Activated CD8-positive, alpha-beta T cell treated with anti-CD3 and anti-CD28 coated beads for 36 hours (primary cell): ENCODE data around the gene PHIP. TPM values are rescaled to one million over a fixed set of nuclear protein-coding genes. Genes with fewer than 3 reads are reported as not detected.

Source experiments
- ATAC-seq: fragments of 200-7000 bp; cut with Tn5 transposase; one replicate; pipeline ENCODE4 v1.10.0; 2021; ENCODE audit warnings: mild to moderate bottlenecking, moderate library complexity
- CTCF ChIA-PET: fragments of 350-600 bp; sonication (Branson Sonifier 250); formaldehyde crosslinking; loops from one replicate; lab custom pipeline; 2021; ENCODE audit warnings: antibody characterized with exemption; lab: Charles Lee
- POLR2A ChIA-PET: fragments of 350-600 bp; sonication (Branson Sonifier 250); formaldehyde crosslinking; loops from one replicate; lab custom pipeline; 2021; ENCODE audit warnings: antibody characterized with exemption; lab: Charles Lee
- DNase-seq: peaks from one replicate; pipeline ENCODE4 v3.0.0-alpha.2; 2020
- H3K27ac Mint-ChIP-seq: one replicate; pipeline ENCODE4 v1.8.0; 2021; ENCODE audit warnings: mild to moderate bottlenecking, mixed read lengths
- H3K27me3 Mint-ChIP-seq: one replicate; pipeline ENCODE4 v1.8.0; 2021; ENCODE audit warnings: mixed read lengths
- H3K36me3 Mint-ChIP-seq: one replicate; pipeline ENCODE4 v1.8.0; 2021; ENCODE audit warnings: low read depth, mixed read lengths
- H3K4me1 Mint-ChIP-seq: one replicate; pipeline ENCODE4 v1.8.0; 2021; ENCODE audit warnings: low read depth, mixed read lengths
- H3K4me3 Mint-ChIP-seq: one replicate; pipeline ENCODE4 v1.8.0; 2021; ENCODE audit warnings: mild to moderate bottlenecking, moderate library complexity, mixed read lengths
- H3K9me3 Mint-ChIP-seq: one replicate; pipeline ENCODE4 v1.8.0; 2021; ENCODE audit warnings: mixed read lengths
- intact Hi-C: fragments of 100-400 bp; cut with micrococcal nuclease; formaldehyde crosslinking; loops from one replicate; pipeline ENCODE4 v1.10.0; 2022
- total RNA-seq, 2 experiments: library from RNA; stranded (reverse); gene quantifications; one replicate each; pipeline ENCODE4 v1.2.3, GENCODE V29; 2021
- TF ChIP-seq, protein P1 (sequence below): fragments of 200-600 bp; IDR thresholded peaks from one replicate; pipeline ENCODE4 v1.8.0; 2022; ENCODE audit warnings: antibody characterized with exemption, mild to moderate bottlenecking

Gene PHIP
- total RNA-seq, 2 experiments from 2014 or later = 24.7 to 25.7 TPM

DNA sequence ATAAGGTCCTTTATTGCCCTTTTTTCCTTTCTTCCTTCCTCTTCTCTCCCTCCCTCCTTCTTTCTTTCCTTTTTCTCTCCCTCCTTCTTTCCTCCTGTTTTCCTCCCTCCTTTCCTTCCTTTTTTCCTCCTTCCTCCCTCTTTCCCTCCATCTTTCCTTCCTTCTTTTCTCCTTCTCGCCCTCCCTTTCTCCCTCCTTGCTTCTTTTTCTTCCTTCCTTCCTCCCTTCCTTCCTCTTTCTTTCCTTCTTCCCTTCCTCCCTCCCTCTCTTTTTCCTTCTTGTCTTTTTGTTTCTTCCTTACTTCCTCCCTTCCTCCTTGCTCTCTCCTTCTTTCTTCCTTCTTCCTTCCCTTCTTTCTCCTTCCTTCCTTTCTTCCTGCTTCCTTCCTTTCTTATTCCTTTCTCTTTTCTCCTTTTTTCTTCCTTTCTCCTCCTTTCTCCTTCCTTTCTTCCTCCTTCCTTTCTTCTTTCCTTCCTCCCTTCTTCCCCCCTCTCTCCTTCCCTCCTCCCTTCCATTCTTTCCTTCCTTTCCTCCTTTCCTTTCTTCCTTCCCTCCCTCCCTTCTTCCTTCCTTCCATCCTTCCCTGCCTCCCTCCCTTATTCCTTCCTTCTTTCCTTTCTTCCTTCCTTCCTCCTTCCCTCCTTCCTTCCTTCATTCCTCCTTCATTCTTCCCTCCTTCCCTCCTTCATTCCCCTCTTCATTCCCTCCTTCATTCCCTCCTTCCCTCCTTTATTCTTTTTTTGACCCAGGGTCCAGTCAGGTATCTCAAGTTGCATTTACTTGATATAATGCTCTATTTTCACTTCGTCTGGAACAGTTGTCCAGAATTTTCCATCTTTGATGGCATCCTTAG, 11.7 kb upstream of the PHIP start:
- CTCF ChIA-PET = no interaction called here
- no peak for ATAC-seq
- Mint-ChIP-seq H3K4me3 (no peak overlapping the region), H3K36me3 (no peaks in the 10 kb centered on the region), H3K4me1 (no peaks in the 10 kb centered on the region), H3K27ac (no peak overlapping the region), H3K9me3 (no peaks in the 10 kb centered on the region), H3K27me3 (peaks cover 15% of the 10 kb centered on the region)
- TF ChIP-seq, protein P1, sequence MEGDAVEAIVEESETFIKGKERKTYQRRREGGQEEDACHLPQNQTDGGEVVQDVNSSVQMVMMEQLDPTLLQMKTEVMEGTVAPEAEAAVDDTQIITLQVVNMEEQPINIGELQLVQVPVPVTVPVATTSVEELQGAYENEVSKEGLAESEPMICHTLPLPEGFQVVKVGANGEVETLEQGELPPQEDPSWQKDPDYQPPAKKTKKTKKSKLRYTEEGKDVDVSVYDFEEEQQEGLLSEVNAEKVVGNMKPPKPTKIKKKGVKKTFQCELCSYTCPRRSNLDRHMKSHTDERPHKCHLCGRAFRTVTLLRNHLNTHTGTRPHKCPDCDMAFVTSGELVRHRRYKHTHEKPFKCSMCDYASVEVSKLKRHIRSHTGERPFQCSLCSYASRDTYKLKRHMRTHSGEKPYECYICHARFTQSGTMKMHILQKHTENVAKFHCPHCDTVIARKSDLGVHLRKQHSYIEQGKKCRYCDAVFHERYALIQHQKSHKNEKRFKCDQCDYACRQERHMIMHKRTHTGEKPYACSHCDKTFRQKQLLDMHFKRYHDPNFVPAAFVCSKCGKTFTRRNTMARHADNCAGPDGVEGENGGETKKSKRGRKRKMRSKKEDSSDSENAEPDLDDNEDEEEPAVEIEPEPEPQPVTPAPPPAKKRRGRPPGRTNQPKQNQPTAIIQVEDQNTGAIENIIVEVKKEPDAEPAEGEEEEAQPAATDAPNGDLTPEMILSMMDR = no peak
- intact Hi-C loops = no loop called here
- DNase-seq = no peak
- POLR2A ChIA-PET = no interaction called here

DNA sequence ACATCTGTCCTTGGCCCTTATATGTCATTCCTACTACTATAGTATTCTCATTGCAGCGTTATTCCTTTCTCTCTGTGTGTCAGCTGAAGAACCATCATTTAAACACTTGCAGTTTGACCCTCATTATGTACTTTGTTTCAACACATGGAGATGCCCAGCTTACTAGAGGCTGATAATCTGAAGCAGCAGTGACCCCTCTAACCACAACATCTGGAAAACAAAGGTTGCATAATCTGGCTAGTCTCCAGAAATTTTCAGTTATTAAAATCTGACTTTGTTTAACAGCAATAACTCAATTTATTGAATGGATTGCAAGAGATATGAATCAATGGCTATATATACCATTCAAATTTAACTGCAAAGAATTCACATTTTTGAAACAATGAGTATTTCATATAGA, 6.6 kb upstream of the PHIP start:
- Mint-ChIP-seq H3K36me3 (no peaks in the 10 kb centered on the region), H3K27me3 (peaks cover 23% of the 10 kb centered on the region), H3K4me3 (no peak overlapping the region), H3K4me1 (peaks cover 1% of the 10 kb centered on the region), H3K9me3 (no peaks in the 10 kb centered on the region), H3K27ac (no peak overlapping the region)
- no peak for DNase-seq
- ATAC-seq = no peak
- intact Hi-C loops = no loop called here
- TF ChIP-seq, protein P1 = no peak
- POLR2A ChIA-PET = no interaction called here
- CTCF ChIA-PET = no interaction called here

DNA sequence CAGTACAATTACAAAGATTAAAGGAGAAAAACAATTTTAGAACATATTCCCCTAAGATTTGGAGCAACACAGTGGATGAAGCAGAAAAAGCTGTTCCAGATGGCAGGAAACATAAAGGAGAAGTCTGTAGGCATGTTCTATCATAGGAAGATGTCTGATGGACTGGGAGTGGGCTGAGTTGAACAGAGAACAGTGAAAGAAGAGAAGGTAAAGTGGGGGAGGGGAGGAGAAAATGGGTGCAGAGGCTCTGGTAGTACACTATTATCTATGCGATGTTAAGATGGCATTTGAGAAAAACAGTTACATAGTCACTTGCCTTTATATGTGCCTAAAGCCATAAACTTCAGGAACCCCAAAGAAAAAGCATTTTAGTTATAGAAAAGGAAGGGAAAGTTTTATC, 4.2 kb upstream of the PHIP start:
- ChIA-PET POLR2A (no interaction called here), CTCF (no interaction called here)
- no peaks in the 10 kb centered on the region for H3K36me3 Mint-ChIP-seq
- H3K27ac Mint-ChIP-seq = no peak overlapping the region
- no peak overlapping the region for H3K4me3 Mint-ChIP-seq
- no peaks in the 10 kb centered on the region for H3K9me3 Mint-ChIP-seq
- no peak for DNase-seq
- peaks cover 7% of the 10 kb centered on the region for H3K4me1 Mint-ChIP-seq
- no peak for ATAC-seq
- peaks cover 20% of the 10 kb centered on the region for H3K27me3 Mint-ChIP-seq
- TF ChIP-seq, protein P1 = no peak
- intact Hi-C loops = no loop called here

DNA sequence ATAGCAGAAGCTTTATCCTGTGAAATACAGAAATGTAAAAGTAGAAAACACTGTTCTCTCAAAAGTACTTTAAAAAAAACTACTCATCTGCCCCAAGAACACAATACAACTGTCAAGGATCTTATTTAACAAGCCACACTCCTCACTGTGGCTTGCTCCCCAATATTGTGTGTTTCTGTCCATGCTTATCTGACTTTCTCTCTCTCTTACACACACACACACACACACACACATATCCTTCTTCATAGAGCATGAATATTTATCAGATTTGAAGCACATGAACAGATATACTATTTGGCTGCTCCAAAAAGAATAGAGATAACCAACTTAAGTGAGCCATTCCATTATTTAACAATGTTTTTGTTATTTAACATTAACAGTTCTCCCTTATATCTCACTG, 3.6 kb upstream of the PHIP start:
- CTCF ChIA-PET = interaction anchor here (0.8 kb wide), 1 partner anchor 10 kb away, joined by 4 read pairs; no protein-coding TSS in a partner anchor
- ATAC-seq = no peak
- Mint-ChIP-seq H3K4me3 (no peak overlapping the region), H3K4me1 (peaks cover 7% of the 10 kb centered on the region), H3K36me3 (peaks cover 1% of the 10 kb centered on the region), H3K27me3 (peaks cover 18% of the 10 kb centered on the region), H3K9me3 (no peaks in the 10 kb centered on the region), H3K27ac (no peak overlapping the region)
- POLR2A ChIA-PET = no interaction called here
- TF ChIP-seq, protein P1 = no peak
- intact Hi-C loops = no loop called here
- DNase-seq = no peak

DNA sequence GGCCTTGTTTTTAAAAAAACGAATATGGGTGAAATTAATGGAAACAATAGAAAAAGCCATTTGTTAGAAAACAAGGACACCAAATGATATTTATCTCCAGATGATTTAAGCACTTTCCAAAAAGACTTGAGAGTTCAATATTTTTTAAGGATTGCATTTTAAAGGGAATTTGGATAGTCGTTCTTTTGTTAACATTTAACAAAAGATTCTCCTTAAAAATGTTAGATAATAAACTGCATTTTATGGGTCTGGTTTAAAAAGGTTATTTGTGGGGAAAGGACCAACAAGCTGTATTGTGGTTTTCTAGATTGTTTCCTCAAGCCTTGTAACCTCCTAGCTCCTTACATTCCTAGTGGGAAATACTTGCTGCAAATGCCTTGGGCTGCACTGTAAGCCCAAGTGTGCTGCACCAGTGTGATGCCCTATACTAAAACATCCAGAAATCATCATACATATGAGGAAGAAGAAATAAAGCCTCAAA, 1.5 kb upstream of the PHIP start:
- DNase-seq (no peak), ATAC-seq (no peak)
- CTCF ChIA-PET = no interaction called here
- Mint-ChIP-seq H3K4me3 (peak overlapping the region; percentile 95), H3K27ac (peak overlapping the region; percentile 97), H3K9me3 (no peaks in the 10 kb centered on the region), H3K36me3 (peaks cover 11% of the 10 kb centered on the region), H3K4me1 (peaks cover 21% of the 10 kb centered on the region), H3K27me3 (peaks cover 16% of the 10 kb centered on the region)
- intact Hi-C loops = loop anchor here (5.0 kb wide), 1 partner anchor 37 kb away; no protein-coding TSS in a partner anchor
- POLR2A ChIA-PET = interaction anchor here (0.6 to 2.5 kb wide), 4 partner anchors 13 to 234 kb away, joined by 3 to 13 read pairs (median 4); no protein-coding TSS in a partner anchor
- TF ChIP-seq, protein P1 = no peak
